Midbrain (tissue), 1 donor: ENCODE measurements around the gene FOS.

Experiments
- DNase-seq: peaks from one replicate; lab custom pipeline; 2025; lab: John Stamatoyannopoulos, UW

The FOS gene

GRCh38 chr14:75318353-75318752, 39.7 kb downstream of the FOS start:
- DNase-seq, result no peak

- DNase-seq, result no peak
These were observed 40.4 kb downstream of the FOS start for GRCh38 chr14:75319021-75319420.

DNA sequence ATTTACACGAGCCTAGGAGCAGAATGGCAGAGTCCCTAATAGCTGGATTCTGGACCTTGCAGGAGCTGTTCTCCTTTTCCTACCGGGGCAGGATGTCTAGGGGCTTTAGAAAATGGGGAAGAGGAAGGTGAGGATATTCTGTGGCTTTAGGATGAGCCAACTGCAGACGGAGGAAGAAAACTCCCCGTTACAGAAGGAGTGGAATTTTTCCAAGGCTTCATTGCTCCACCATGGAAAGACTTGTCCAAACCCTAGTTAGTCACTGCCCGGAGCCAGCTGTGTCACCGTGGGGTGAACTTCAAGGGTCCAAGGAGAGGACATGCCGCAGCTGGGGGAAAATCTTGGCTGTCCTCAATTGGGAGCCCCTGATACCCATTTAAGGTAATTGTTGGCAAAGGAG, 41.6 kb downstream of the FOS start:
- DNase-seq, result no peak

- no peak for DNase-seq
These were observed 44.1 kb downstream of the FOS start for GRCh38 chr14:75322746-75323145.

GRCh38 chr14:75323571-75323970, 44.9 kb downstream of the FOS start:
- no peak for DNase-seq

DNA sequence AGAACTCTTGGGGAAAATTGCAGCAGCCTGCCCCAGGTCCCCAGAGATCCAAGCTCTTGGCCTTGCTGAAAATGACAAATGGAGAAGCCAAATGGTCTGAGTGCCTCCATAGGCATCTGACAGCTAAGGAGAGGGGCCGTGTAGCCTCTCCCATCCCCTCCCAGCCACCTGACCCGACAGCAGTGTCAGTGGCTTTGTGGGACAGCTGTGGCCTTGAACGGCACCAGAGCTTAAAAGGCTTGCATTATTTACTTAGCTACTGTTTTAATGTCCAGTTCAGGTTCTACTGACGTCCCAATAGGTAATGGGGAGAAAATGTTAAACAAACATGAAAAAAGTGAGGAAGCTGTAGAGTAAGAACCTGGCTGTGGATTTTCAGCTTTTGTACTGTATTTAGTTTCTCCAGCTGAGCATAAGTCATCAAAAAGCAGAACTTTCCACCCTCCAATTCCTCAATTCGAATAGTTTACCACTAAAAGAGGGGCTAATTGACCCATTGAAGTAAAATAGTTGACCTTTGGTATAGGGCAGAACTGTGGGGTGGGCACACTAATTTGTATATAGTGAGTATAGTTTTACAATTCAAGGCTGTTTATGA, 50.0 kb downstream of the FOS start:
- DNase-seq, result no peak

DNA sequence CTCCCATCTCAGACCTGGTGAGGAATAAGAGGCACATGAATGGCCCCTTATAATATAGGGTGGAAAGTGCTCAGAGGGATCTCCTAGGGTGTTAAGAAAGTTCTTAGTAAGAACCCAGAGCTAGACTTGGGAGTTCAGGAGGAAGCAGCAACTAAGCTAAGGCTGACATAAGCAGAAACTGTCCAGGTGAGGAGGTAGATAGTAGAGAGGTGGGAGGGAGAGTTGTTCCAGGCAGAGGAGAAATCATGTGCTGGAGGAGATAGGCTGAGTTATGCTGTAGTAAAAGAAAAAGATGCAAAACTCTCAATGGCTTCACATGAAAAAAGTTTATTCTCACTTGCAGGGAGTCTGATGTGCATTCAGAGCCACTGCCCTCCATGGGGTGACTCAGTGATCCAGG, 50.7 kb downstream of the FOS start:
- DNase-seq, result no peak

DNA sequence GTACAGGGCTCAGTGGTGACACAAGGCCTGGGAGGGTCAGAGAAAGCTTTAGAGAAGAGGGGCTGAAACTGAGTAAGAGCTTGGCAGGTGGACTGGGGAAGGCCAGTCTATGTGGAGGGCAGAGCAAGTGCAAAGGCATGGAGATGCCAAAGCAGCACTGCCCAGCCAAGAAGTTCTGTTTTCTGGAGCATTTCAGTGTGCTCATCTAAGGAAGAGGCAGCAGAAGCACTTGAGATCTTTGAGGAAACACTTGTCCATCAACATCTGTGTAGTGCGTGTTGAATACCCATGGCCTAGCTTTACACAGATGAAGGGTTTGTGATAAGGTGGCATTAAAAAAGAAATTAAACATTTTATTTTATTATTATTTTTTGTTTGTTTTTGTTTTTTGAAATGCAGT, 52.8 kb downstream of the FOS start:
- no peak for DNase-seq
